IMR-90 (cell line): ENCODE results near the gene HDAC9. TPM values are rescaled to one million over a fixed set of nuclear protein-coding genes. Genes with fewer than 3 reads are reported as not detected.

Source experiments
- ATAC-seq: fragments of 200-7000 bp; cut with Tn5 transposase; 2 replicates; pipeline ENCODE4 v1.9.1; 2020; ENCODE audit warnings: low read depth, mild to moderate bottlenecking, moderate library complexity
- BruUV-seq: library from RNA; stranded (reverse); fragments of 400-500 nt; replicated peaks from 2 replicates; lab custom pipeline; 2021; lab: Mats Ljungman, UMichigan
- CTCF ChIA-PET: fragments of 300-600 bp; formaldehyde crosslinking; extraction: SDS; loops from one replicate; lab custom pipeline; 2021; ENCODE audit warnings: antibody characterized with exemption; lab: Yijun Ruan, JAX
- POLR2A ChIA-PET: fragments of 300-600 bp; sonication (Branson Sonifier 250); formaldehyde crosslinking; loops from one replicate; lab custom pipeline; 2022; ENCODE audit warnings: antibody characterized with exemption; ENCODE audit not compliant: unreplicated experiment; lab: Charles Lee
- DNase-seq: peaks from one replicate; pipeline ENCODE4 v3.0.0; 2013
- H2AFZ ChIP-seq: replicated peaks from 2 replicates; pipeline ENCODE3; 2013; ENCODE audit warnings: low read length, mild to moderate bottlenecking; ENCODE audit not compliant: poor library complexity
- H2AK5ac ChIP-seq: 2 replicates; pipeline ENCODE4 v1.6.1; 2013; ENCODE audit warnings: low read depth, low read length, inconsistent platforms
- H2AK9ac ChIP-seq: replicated peaks from 2 replicates; pipeline ENCODE3; 2013; ENCODE audit warnings: mild to moderate bottlenecking, low read depth, low read length, moderate library complexity; ENCODE audit not compliant: poor library complexity
- H2BK120ac ChIP-seq: 2 replicates; pipeline ENCODE4 v1.6.1; 2013; ENCODE audit warnings: low read depth, low read length, inconsistent platforms
- H2BK15ac ChIP-seq: 3 replicates; pipeline ENCODE4 v1.6.1; 2013; ENCODE audit warnings: low read depth, low read length, inconsistent platforms
- H2BK20ac ChIP-seq: 2 replicates; pipeline ENCODE4 v1.6.1; 2013; ENCODE audit warnings: low read depth, mild to moderate bottlenecking, inconsistent platforms, low read length, moderate library complexity
- H2BK5ac ChIP-seq: 2 replicates; pipeline ENCODE4 v1.6.1; 2013; ENCODE audit warnings: mild to moderate bottlenecking, low read depth, low read length, inconsistent platforms; ENCODE audit not compliant: poor library complexity, severe bottlenecking
- H3K14ac ChIP-seq: replicated peaks from 2 replicates; pipeline ENCODE4 v1.6.1; 2013; ENCODE audit warnings: low read depth, low read length, inconsistent platforms
- H3K18ac ChIP-seq: 2 replicates; pipeline ENCODE4 v1.6.1; 2013; ENCODE audit warnings: low read depth, low read length, control low read depth
- H3K23ac ChIP-seq: 2 replicates; pipeline ENCODE4 v1.6.1; 2013; ENCODE audit warnings: low read depth, low read length, inconsistent platforms
- H3K27ac ChIP-seq: 2 replicates; pipeline ENCODE4 v1.5.1; 2013; ENCODE audit warnings: mild to moderate bottlenecking, control low read depth, low read length; ENCODE audit not compliant: insufficient read depth
- H3K27me3 ChIP-seq: 2 replicates; pipeline ENCODE4 v1.6.1; 2013; ENCODE audit warnings: low read length; ENCODE audit not compliant: control insufficient read depth, insufficient read depth
- H3K36me3 ChIP-seq: 2 replicates; pipeline ENCODE4 v1.6.1; 2013; ENCODE audit warnings: low read length, mixed read lengths; ENCODE audit not compliant: control insufficient read depth, insufficient read depth
- H3K4ac ChIP-seq: 2 replicates; pipeline ENCODE4 v1.6.1; 2013; ENCODE audit warnings: low read depth, low read length, inconsistent platforms
- H3K4me1 ChIP-seq: 2 replicates; pipeline ENCODE4 v1.6.1; 2013; ENCODE audit warnings: low read length, mixed read lengths; ENCODE audit not compliant: control insufficient read depth, insufficient read depth
- H3K4me2 ChIP-seq: 2 replicates; pipeline ENCODE4 v1.6.1; 2013; ENCODE audit warnings: low read depth, mild to moderate bottlenecking, control low read depth, low read length, moderate library complexity
- H3K4me3 ChIP-seq: 2 replicates; pipeline ENCODE4 v1.5.1; 2013; ENCODE audit warnings: low read depth, mild to moderate bottlenecking, control low read depth, low read length, moderate library complexity; ENCODE audit not compliant: insufficient read depth
- H3K56ac ChIP-seq: 2 replicates; pipeline ENCODE4 v1.6.1; 2013; ENCODE audit warnings: low read length, inconsistent platforms; ENCODE audit not compliant: insufficient read depth; ENCODE audit errors: extremely low read depth
- H3K79me1 ChIP-seq, 2 experiments: 2 replicates each; pipeline ENCODE4 v1.6.1; 2013; ENCODE audit warnings: low read length in 2 of 2, inconsistent platforms in 1 of 2, low read depth in 1 of 2
- H3K9ac ChIP-seq: 2 replicates; pipeline ENCODE4 v1.6.1; 2013; ENCODE audit warnings: low read depth, low read length, control low read depth
- H3K9me1 ChIP-seq: 2 replicates; pipeline ENCODE4 v1.6.1; 2013; ENCODE audit warnings: low read length, inconsistent platforms; ENCODE audit not compliant: insufficient read depth
- H3K9me3 ChIP-seq: 2 replicates; pipeline ENCODE4 v1.6.1; 2013; ENCODE audit warnings: low read length; ENCODE audit not compliant: control insufficient read depth, insufficient read depth
- H4K20me1 ChIP-seq: 2 replicates; pipeline ENCODE4 v1.6.1; 2013; ENCODE audit warnings: low read length, inconsistent platforms; ENCODE audit not compliant: insufficient read depth
- H4K5ac ChIP-seq: 2 replicates; pipeline ENCODE4 v1.6.1; 2013; ENCODE audit warnings: mild to moderate bottlenecking, low read depth, low read length, control low read depth
- H4K8ac ChIP-seq, 2 experiments: 2 replicates each; pipeline ENCODE4 v1.6.1; 2013; ENCODE audit warnings: low read depth in 2 of 2, low read length in 2 of 2, control low read depth in 1 of 2, inconsistent platforms in 1 of 2
- H4K91ac ChIP-seq: 2 replicates; pipeline ENCODE4 v1.6.1; 2013; ENCODE audit warnings: low read depth, low read length, inconsistent platforms; ENCODE audit not compliant: insufficient read depth
- CHD1 ChIP-seq: IDR thresholded peaks from 2 replicates; pipeline ENCODE4 v1.6.1; 2012; ENCODE audit warnings: low read depth, low read length, improper control_type of control experiment
- MXI1 ChIP-seq: IDR thresholded peaks from 2 replicates; pipeline ENCODE4 v1.6.1; 2012; ENCODE audit warnings: low read depth, mild to moderate bottlenecking, low read length, moderate library complexity, borderline replicate concordance
- POLR2A ChIP-seq: IDR thresholded peaks from 2 replicates; pipeline ENCODE4 v1.6.1; 2012; ENCODE audit warnings: mild to moderate bottlenecking, low read depth, low read length
- SMC3 ChIP-seq: fragments of 150-350 bp; IDR thresholded peaks from 2 replicates; pipeline ENCODE4 v1.6.1; 2016; ENCODE audit warnings: low read depth, mild to moderate bottlenecking, antibody characterized with exemption, low read length, moderate library complexity
- WGBS, 2 experiments: methylation state at CpG; one replicate each; pipeline versions ENCODE4 v1.1.5 to v1.1.7; 2013; ENCODE audit warnings: missing lambda C conversion rate in 2 of 2; ENCODE audit not compliant: insufficient read length in 1 of 2; ENCODE audit errors: extremely low coverage in 2 of 2; 5-methylcytosine and 5-hydroxymethylcytosine counted together
- dilution Hi-C: fragments of 300-500 bp; cut with HindIII; formaldehyde crosslinking; loops from one replicate; pipeline ENCODE4 v1.14.3; 2018; ENCODE audit warnings: low sequenced_read_pairs; ENCODE audit not compliant: unreplicated experiment
- in situ Hi-C: fragments of 300-500 bp; cut with MboI; formaldehyde crosslinking; loops from 3 replicates; pipeline ENCODE4 v1.14.3; 2019; ENCODE audit warnings: low sequenced_read_pairs, inconsistent platforms, mixed read lengths
- intact Hi-C: fragments of 100-400 bp; cut with micrococcal nuclease; formaldehyde crosslinking; loops from 2 replicates; pipeline ENCODE4 v1.10.0; 2022
- polyA plus RNA-seq, 3 experiments: library from polyadenylated mRNA; depleted of rRNA; stranded (reverse); fragments of >200 nt; gene quantifications; 2 replicates each; pipeline ENCODE4 v1.2.3, GENCODE V29; 2012; ENCODE audit warnings: low replicate concordance in 1 of 3
- total RNA-seq: library from RNA; depleted of rRNA; stranded (reverse); fragments of >200 nt; gene quantifications from 2 replicates; pipeline ENCODE4 v1.2.3, GENCODE V29; 2012
- TF ChIP-seq, protein P1 (sequence below): fragments of 150-350 bp; IDR thresholded peaks from 2 replicates; pipeline ENCODE4 v1.6.1; 2017; ENCODE audit warnings: mild to moderate bottlenecking, antibody characterized with exemption, low read length, low read depth

Gene HDAC9
- total and polyA plus RNA-seq, 2 of the 4 experiments (the other 2 are of a cell fraction): 4.3 to 24.7 TPM

DNA sequence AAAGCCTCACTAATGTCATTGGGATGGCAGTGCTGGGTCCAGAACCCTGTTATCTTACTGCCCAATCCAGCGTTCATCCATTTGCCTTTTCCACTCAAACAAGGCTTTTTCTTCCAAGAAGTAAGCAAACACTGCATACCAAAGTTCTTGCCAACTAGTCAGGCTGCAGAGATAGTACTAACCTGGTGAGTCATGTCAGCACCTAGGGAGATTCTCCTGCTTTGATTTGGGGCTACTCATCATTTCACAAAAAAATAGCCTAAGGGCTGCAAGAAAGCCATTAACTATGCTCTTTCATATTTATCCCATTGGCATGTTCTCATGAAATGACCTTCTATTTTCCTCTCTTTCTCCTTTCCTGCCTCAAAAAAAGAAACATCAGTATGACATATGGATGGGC, 479.3 kb downstream of the HDAC9 start:
- POLR2A ChIA-PET: no interaction called here
- TF ChIP-seq SMC3: no peak
- TF ChIP-seq POLR2A: no peak
- TF ChIP-seq CHD1: no peak
- no peak for TF ChIP-seq MXI1
- TF ChIP-seq, protein P1, sequence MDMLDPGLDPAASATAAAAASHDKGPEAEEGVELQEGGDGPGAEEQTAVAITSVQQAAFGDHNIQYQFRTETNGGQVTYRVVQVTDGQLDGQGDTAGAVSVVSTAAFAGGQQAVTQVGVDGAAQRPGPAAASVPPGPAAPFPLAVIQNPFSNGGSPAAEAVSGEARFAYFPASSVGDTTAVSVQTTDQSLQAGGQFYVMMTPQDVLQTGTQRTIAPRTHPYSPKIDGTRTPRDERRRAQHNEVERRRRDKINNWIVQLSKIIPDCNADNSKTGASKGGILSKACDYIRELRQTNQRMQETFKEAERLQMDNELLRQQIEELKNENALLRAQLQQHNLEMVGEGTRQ: no peak
- no peak overlapping the region for H3K4me2 ChIP-seq

More for the DNA sequence above, 479.3 kb downstream of the HDAC9 start:
- H3K18ac ChIP-seq: no peak overlapping the region
- dilution Hi-C loops (no loop called here), in situ Hi-C loops (no loop called here), intact Hi-C loops (no loop called here)
- H3K4ac ChIP-seq: no peak overlapping the region
- no peak overlapping the region for H2AK9ac ChIP-seq
- no peak overlapping the region for H3K56ac ChIP-seq
- H3K36me3 ChIP-seq: no peaks in the 10 kb centered on the region
- no peaks in the 10 kb centered on the region for H3K79me1 ChIP-seq
- WGBS, 2 experiments: 90% methylated on average over 1 of the region's 1 CpG; no CpG with 5 or more reads in 1 of the 2 experiments
- CTCF ChIA-PET: no interaction called here
- no peak overlapping the region for H3K23ac ChIP-seq
- no peak overlapping the region for H2AFZ ChIP-seq
- H3K4me1 ChIP-seq: peaks cover 2% of the 10 kb centered on the region; the same call in 1 of the 2 replicates
- DNase-seq (peak; percentile 78), ATAC-seq (peak; percentile 35)
- H2BK120ac ChIP-seq: no peak overlapping the region
- no peak overlapping the region for H3K27ac ChIP-seq
- no peak overlapping the region for H2BK5ac ChIP-seq
- no TSS peak for BruUV-seq
- no peaks in the 10 kb centered on the region for H4K20me1 ChIP-seq
- H3K9me1 ChIP-seq: no peaks in the 10 kb centered on the region
- no peak overlapping the region for H2AK5ac ChIP-seq
- no peak overlapping the region for H2BK15ac ChIP-seq
- H3K9me3 ChIP-seq: no peaks in the 10 kb centered on the region
- H3K4me3 ChIP-seq: no peak overlapping the region
- no peak overlapping the region for H2BK20ac ChIP-seq
- H3K27me3 ChIP-seq: no peaks in the 10 kb centered on the region
- H4K8ac ChIP-seq: no peak overlapping the region
- no peak overlapping the region for H3K9ac ChIP-seq
- H4K5ac ChIP-seq: no peak overlapping the region
- H3K14ac ChIP-seq: no peak overlapping the region
- no peak overlapping the region for H4K91ac ChIP-seq
